ENCODE data around the gene SLC24A4. TPM values are rescaled to one million over a fixed set of nuclear protein-coding genes. Genes with fewer than 3 reads are reported as not detected.
"Not testable (repeated sequence)": the region's sequence is repeated elsewhere in the genome, so short reads cannot be mapped to it uniquely, and the experiment has no call there.

SLC24A4 gene
- total RNA-seq, 1 experiment from 2014 or later: 0.03 TPM

DNA sequence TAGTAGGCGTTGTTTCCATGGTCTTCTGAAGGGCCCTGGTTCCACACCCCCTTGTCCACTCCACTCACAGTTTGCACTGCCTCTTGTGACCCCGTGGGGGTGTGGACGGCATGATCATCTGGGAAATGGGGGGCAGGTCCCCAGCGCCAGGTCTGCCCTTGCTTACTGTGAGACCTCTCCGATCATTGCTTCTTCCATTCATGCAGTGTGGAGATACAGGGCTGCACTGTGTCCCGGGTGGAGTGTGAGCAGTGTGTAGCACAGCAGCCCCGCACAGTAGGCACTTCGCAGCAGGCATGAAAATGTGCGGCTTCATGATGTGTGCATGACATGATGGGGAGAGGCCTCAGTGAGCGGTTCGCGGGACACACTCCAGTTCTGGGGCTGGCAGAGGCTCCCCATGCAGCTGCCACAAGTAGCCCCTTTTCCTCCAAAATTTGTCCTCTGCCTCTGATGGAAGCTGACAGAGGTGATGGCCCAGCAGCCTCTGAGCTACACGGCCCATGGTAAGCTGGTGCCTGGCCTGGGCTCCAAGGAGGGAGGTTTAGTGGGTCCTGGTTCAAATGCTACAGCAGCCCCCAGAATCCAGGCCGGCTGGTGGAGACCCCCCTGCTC, 205.6 kb downstream of the SLC24A4 start:
- no peak overlapping the region for H3K4me3 ChIP-seq
- H3K36me3 ChIP-seq: no peaks in the 10 kb centered on the region
- H3K4me1 ChIP-seq (replicated peaks): peaks cover 10% of the 10 kb centered on the region
- H3K9me3 ChIP-seq (replicated peaks): no peaks in the 10 kb centered on the region
- H3K27me3 ChIP-seq (replicated peaks): no peaks in the 10 kb centered on the region
- H3K27ac ChIP-seq: no peak overlapping the region
- DNase-seq (ENCODE audit: low read depth in 1 of 2, low spot score in 2 of 2): no peak

DNA sequence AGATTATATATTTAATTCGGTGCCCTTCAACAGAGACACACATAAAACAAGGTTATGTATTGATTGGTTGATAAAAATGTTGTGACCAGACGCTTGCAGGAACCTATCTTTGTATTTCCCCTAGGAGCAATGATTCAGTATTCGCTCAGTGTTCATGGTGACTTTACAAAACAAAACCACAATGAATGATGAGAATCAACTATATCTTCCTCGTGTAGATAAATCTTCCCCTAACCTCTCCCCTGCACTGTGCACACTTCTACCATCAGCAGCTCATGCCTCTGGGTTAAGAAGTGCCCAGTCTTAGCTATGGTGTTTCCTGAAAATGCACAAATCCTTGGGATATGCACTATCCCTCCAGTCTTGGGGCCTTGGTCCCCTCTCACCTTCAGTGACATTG, 206.9 kb downstream of the SLC24A4 start:
- H3K4me3 ChIP-seq: no peak overlapping the region
- H3K27me3 ChIP-seq (replicated peaks): no peaks in the 10 kb centered on the region
- H3K36me3 ChIP-seq: no peaks in the 10 kb centered on the region
- H3K27ac ChIP-seq: no peak overlapping the region
- DNase-seq (ENCODE audit: low read depth in 1 of 2, low spot score in 2 of 2): no peak
- H3K9me3 ChIP-seq (replicated peaks): no peaks in the 10 kb centered on the region
- H3K4me1 ChIP-seq (replicated peaks): peaks cover 10% of the 10 kb centered on the region

DNA sequence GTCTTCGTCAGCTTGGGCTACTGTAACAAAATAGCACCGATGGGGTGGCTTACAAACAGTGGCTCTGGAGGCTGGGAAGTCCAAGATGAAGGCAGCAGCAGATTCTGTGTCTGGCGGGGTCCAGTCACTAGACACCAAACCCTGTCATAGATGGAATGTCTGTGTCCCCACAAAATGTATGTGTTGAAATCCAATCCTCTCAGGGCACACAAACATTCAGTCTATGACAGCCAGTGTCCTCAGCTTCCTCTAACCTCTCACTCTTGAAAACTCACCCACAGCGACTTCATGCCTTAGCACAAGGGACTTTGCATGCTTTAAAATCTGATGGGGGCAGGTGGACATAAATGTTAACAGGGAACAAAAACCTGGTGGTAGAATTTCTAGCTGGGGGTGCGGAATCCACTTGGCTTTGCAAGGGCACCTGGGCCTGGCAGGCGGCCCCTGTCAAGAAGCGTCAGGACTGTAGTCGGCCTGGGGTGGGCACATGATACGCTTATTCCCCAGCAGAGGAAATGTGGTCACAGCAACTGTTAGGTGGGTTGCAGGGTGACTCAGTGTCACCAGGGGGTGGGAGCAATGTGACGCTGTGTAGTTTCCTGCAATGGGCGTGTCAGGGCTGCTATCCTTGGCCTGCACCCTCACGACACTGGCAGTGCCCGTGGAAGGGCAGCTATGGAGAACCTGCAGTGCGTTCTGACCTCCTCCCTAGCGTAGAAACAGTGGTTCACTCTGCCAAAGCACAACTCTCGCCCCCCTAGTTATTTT, 208.3 kb downstream of the SLC24A4 start:
- Histone ChIP-seq H3K4me3 (no peak overlapping the region), H3K36me3 (no peaks in the 10 kb centered on the region), H3K4me1 (replicated peaks) (peaks cover 14% of the 10 kb centered on the region), H3K27ac (no peak overlapping the region), H3K9me3 (replicated peaks) (no peaks in the 10 kb centered on the region), H3K27me3 (replicated peaks) (no peaks in the 10 kb centered on the region)
- no peak for DNase-seq (ENCODE audit: low read depth in 1 of 2, low spot score in 2 of 2)

DNA sequence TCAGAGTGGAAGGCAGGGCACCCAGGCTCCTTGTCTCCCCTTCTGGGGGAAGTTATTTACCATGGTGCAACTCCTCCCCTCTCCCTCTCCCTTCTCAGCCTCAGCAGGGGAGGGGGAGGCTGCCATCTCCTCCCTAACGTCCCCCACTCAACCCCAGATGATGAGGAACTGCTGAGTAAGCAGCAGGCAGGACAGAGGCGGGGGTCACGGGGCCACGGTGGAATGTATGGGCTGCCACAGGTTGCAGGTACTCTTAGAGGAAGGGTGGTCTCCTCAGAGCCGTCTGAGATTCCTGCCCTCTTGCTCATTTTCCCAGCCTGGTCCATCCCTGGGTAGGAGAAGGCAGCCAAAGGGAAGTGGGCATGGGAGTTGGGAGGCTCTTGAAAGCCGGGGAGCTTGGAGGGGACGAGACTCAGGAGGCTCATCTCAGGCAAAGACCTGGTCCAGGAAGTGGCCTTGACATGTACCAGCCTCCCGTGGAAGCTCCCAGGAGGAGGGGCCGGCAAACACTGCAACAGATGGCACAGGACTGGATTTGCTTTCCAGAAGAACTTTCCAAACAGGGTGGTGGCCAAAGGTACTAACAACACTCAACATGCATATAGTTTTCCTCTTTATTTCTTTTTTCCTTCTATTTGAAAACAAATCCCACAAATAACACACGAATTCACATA, 209.7 kb downstream of the SLC24A4 start:
- peaks cover 16% of the 10 kb centered on the region for H3K4me1 ChIP-seq (replicated peaks)
- H3K4me3 ChIP-seq: no peak overlapping the region
- H3K9me3 ChIP-seq (replicated peaks): no peaks in the 10 kb centered on the region
- DNase-seq (ENCODE audit: low read depth in 1 of 2, low spot score in 2 of 2): no peak
- H3K27me3 ChIP-seq (replicated peaks): no peaks in the 10 kb centered on the region
- H3K27ac ChIP-seq: no peak overlapping the region
- H3K36me3 ChIP-seq: no peaks in the 10 kb centered on the region

DNA sequence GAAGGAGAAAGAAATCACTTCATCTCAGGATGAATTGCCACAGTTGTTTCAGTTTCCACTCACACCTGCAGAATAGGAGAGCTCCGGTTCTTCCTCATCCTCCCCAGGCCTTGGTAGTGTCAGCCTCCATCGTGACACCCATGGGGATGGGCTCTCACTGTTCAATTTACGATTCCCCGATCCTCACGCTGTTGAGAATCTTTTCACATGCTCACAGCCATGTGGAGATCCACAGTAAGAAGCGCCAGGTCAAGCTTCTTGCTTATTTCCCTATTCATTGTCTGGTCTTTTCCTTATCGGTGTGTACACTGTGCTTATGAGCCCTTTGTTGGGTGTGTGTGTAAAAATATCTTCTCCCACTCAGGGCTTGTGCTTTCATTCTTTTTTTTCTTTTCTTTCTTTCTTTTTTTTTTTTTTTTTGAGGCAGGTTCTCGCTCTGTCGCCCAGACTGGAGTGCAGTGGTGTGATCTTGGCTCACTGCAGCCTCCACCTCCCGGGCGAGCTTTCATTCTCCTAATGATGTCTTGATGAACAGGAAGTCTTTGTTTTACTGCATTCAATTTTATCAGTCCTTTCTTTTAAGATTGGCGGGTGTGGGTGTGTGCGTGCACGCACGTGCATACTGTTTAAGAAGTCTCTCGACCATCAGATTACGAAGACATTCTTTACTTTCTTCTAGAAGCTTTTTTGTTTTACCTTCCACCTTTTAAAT, 212.1 kb downstream of the SLC24A4 start:
- Histone ChIP-seq H3K27ac (no peak overlapping the region), H3K4me3 (no peak overlapping the region), H3K36me3 (no peaks in the 10 kb centered on the region), H3K27me3 (replicated peaks) (no peaks in the 10 kb centered on the region), H3K4me1 (replicated peaks) (peaks cover 13% of the 10 kb centered on the region), H3K9me3 (replicated peaks) (no peaks in the 10 kb centered on the region)
- DNase-seq (ENCODE audit: low read depth in 1 of 2, low spot score in 2 of 2): no peak

DNA sequence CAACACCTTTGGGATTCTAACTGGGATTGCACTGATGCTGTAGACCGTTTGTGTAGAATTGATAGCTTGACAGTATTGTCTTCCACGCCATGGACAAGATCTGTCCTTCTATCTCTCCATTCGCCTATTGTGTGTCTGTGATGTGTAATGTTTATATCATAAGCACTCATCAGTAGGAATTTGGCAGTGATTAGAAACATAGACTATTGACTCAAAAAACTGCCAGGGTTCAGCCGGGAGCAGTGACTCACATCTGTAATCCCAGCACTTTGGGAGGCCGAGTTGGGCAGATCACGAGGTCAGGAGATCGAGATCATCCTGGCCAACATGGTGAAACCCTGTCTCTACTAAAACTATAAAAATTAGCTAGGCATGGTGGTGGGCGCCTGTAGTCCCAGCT, 213.3 kb downstream of the SLC24A4 start:
- not testable (repeated sequence) for H3K4me3 ChIP-seq; H3K27ac ChIP-seq; H3K36me3 ChIP-seq; H3K27me3 ChIP-seq (replicated peaks); H3K9me3 ChIP-seq (replicated peaks)
- DNase-seq (ENCODE audit: low read depth in 1 of 2, low spot score in 2 of 2): peak; percentile 34 to 57
- peaks cover 22% of the 10 kb centered on the region for H3K4me1 ChIP-seq (replicated peaks)

DNA sequence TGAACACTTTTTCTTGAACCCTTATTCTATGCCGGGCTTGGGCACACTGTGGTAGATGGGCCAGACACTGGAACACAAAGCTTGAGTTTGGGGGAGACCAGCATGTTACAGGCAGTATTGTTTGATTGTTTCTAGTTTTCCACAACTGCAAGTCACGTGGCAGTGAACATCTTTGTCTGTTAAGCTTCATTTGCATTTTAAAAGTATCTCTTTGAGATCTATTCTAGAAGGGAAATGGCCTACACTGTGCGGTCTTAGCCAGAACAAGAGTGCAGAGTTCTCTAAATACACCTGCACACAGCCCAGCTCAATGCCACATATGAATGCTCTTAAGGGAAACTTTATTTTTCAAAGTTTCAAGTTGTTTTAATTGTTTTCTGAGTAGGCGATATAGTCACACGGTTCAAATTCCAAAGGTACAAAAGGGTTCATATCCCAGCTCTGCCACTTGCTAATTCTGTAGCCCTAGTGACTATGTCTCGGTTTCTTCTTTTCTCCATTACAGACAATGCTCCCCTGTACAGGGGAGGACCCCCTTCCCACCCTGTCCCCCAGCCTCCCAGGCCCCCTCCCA, 215.5 kb downstream of the SLC24A4 start:
- Histone ChIP-seq H3K4me1 (replicated peaks) (peaks cover 22% of the 10 kb centered on the region), H3K9me3 (replicated peaks) (0 out of 2 replicates have a peak, but pooled peaks cover 3% of the 10 kb centered on the region), H3K36me3 (no peaks in the 10 kb centered on the region), H3K27me3 (replicated peaks) (no peaks in the 10 kb centered on the region), H3K27ac (no peak overlapping the region), H3K4me3 (no peak overlapping the region)
- DNase-seq (ENCODE audit: low read depth in 1 of 2, low spot score in 2 of 2): no peak

DNA sequence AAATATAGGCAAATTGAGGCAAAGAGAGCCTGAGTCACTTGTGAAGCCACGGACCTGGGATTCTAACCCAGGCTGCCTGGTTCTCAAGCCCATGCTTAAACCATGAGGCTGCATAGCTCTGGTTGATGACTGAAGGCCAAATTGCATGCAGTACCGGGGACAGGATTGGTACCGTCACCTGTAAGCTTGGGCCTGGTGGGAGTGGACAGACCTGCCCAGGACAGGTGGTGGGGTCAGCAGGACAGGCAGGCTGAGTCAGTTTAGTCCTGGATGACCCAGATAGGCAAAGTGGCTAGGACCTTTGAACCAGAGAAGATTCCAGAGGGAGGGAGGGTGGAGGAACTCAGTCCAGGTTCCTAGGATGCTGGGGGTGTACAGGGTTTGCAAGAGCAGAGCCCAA, 216.5 kb downstream of the SLC24A4 start:
- Histone ChIP-seq H3K4me1 (replicated peaks) (peaks cover 22% of the 10 kb centered on the region), H3K27me3 (replicated peaks) (no peaks in the 10 kb centered on the region), H3K4me3 (no peak overlapping the region), H3K36me3 (no peaks in the 10 kb centered on the region), H3K9me3 (replicated peaks) (0 out of 2 replicates have a peak, but pooled peaks cover 3% of the 10 kb centered on the region), H3K27ac (no peak overlapping the region)
- no peak for DNase-seq (ENCODE audit: low read depth in 1 of 2, low spot score in 2 of 2)

DNA sequence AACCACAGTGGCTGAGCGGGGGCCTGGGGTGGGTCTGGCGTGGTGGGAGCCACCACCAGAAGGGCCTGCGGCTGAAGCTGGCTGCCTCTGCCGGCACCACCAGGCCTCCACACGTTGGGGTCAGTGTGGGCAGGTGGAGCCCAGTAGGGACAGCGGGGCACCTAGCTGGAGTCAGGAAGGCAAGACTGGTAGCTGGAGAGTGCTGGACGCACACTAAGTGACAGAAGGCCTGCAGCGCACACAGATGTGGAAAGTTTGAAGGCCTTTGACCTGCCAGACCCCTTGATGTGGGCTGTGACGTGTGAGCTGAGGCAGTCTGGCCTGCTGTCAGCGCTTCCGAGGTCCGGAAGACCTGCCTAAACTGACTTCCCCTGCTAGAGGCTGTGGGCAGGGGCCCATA, 216.9 kb downstream of the SLC24A4 start:
- Histone ChIP-seq H3K27me3 (replicated peaks) (no peaks in the 10 kb centered on the region), H3K9me3 (replicated peaks) (0 out of 2 replicates have a peak, but pooled peaks cover 3% of the 10 kb centered on the region), H3K36me3 (no peaks in the 10 kb centered on the region), H3K27ac (no peak overlapping the region), H3K4me1 (replicated peaks) (peaks cover 22% of the 10 kb centered on the region), H3K4me3 (no peak overlapping the region)
- DNase-seq (ENCODE audit: low read depth in 1 of 2, low spot score in 2 of 2): no peak

DNA sequence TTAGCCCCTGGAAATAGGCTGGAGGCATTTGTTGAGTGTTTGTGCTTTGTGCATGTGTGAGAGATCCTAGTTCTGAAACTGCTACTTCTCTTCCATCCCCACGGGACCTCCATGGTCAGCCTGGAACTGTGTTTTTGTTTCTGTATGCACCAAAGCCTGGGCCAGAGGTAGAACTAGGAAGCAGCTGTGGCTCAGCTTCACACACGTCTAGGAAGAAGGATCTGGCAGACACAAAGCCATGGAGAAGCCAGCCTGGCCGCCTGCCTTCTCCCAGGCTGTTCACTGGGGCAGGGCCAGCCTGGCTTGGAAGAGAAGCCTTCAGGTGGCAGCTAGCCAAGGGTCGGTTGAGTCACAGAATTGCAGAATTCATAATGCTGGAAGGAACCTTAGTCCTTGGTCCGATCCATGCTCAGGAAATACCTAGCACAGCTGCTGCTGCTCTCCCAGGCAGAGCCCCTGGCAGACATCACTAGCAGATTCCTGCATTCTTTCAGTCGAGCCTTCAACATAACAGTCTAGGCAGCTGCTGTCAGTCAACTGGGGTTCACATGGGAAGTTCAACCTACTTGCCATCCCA, 217.6 kb downstream of the SLC24A4 start:
- peak; percentile 36 to 68 for DNase-seq (ENCODE audit: low read depth in 1 of 2, low spot score in 2 of 2)
- no peak overlapping the region for H3K4me3 ChIP-seq
- H3K27ac ChIP-seq: 0 out of 2 replicates have a peak overlapping the region, but pooled peaks have one; percentile 19
- peaks cover 22% of the 10 kb centered on the region for H3K4me1 ChIP-seq (replicated peaks)
- no peaks in the 10 kb centered on the region for H3K36me3 ChIP-seq
- H3K9me3 ChIP-seq (replicated peaks): 0 out of 2 replicates have a peak, but pooled peaks cover 3% of the 10 kb centered on the region
- no peaks in the 10 kb centered on the region for H3K27me3 ChIP-seq (replicated peaks)

DNA sequence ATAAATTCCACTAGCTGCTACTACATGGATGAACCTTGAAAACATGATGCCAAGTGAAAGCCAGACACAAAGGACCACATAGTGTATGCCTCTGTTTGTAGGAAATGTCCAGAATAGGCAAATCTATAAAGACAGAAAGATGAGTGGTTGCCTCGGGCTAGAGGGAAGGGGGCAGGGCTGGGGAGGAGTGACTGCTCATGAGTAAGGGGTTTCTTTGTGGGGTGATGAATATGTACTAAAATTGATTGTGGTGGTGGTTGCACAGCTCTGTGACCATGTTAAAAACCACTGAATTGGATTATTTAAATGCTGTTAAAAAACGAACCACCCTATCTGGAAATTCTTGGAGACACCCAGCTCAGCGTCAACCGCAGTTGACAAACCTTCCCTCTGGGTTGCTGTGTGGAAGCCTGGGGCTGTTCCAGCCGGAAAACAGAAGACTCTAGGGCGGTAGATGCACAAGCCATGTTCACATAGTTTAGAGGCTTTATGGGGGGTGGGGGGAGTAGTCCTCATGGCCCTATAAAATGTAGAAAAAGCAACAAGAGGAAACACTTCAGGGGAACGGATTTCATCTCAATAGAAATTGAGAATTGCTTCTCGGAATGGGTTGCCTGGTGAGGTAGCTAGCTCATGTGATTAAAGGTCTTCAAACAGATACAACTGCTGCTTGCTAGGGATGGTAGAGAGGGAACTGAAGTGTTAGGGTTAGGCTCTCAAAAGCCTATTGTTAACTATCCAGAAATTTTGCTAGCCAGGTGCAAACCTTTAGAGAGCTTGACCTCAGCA, 220.0 kb downstream of the SLC24A4 start:
- DNase-seq (ENCODE audit: low read depth in 1 of 2, low spot score in 2 of 2): no peak
- 0 out of 2 replicates have a peak, but pooled peaks cover 3% of the 10 kb centered on the region for H3K9me3 ChIP-seq (replicated peaks)
- H3K36me3 ChIP-seq: no peaks in the 10 kb centered on the region
- peaks cover 24% of the 10 kb centered on the region for H3K4me1 ChIP-seq (replicated peaks)
- H3K4me3 ChIP-seq: no peak overlapping the region
- no peak overlapping the region for H3K27ac ChIP-seq
- H3K27me3 ChIP-seq (replicated peaks): no peaks in the 10 kb centered on the region

DNA sequence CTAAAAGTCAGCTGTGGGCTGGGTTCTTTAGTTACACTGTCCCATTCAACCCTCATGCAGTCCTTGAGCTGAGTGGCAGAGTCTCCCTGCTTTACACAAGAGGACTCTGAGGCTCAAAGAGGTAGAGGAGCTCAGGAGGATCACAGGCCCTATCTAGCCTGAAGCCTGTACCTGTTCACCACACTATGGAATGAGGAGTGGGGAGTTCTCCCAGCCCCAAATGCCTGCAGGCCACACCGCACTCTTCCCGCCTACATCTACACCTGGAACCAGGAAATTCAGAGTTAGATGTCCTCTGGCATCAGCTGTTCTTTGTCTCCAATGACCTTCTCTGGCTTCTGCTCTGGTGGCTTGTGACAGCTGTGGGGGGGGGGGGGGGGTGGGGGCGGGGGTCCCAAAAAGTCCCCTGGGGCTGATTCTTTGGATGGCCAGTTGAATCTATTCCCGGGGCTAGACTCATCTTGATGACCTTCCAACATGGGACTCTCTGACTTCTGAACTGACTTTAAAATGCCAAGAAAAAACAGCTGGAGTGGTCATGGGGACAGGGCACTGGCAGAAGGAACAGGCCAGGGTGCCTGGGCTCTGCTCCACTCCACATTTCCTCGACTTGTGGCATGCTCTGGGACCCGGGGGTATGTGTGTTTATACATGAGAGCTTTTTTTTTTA, 221.2 kb downstream of the SLC24A4 start:
- H3K9me3 ChIP-seq (replicated peaks): 0 out of 2 replicates have a peak, but pooled peaks cover 3% of the 10 kb centered on the region
- H3K4me1 ChIP-seq (replicated peaks): peaks cover 24% of the 10 kb centered on the region
- no peak overlapping the region for H3K27ac ChIP-seq
- no peak overlapping the region for H3K4me3 ChIP-seq
- no peaks in the 10 kb centered on the region for H3K27me3 ChIP-seq (replicated peaks)
- DNase-seq (ENCODE audit: low read depth in 1 of 2, low spot score in 2 of 2): no peak
- H3K36me3 ChIP-seq: no peaks in the 10 kb centered on the region
